ENCODE data around the gene ADAMTSL2.

Gene ADAMTSL2

DNA sequence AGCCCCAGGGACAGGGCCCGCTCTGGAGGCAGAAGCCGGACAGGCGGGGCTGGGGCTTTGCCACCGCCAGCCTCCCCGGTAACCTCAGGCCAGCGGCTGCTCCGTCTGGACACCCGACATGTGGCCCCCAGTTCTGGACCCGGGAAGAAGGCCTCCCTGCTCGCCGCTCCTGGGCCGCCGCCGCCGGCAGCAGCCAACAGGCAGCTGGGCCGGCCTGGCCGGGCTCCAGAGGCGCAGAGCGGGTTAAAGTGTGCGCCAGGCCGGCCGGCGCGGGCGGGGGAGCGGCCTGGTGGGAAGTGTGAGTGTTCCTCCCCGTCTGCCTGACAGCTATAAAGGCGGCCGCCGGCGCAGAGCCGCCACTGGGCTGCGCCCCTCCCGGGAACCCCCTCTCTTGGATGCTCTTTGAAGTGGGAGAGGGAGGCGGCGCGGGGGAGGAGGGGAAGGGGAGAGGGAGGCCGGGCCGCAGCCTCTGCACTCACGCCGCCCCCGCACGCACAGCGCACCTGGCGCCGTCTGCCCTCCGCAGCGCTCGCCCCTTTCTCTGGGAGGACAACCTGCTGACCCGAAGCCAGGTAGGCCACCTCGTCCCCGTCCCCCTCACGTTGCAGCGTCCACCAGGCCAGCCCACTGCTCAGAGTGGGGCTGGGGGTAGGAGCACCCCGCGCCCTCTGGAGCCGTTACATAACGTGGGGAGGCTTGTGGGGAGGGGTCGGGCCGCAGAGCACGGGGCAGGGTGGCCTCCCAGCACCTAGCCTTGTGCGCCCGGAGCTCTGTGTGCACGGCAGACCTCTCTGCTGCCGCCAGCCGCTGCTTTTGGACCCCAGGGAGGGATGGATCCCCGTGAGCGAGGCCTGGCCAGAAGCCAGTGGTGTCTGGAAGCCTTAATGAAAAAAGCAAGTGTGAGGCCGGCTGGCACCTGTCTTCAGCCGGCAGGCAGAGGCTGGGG is at the start of gene ADAMTSL2:
Gene ADAMTSL2, plus strand, starts transcription at position 359 of the 946 bp plus-strand sequence. CDS start 2,009 bp downstream, outside the sequence.
- H3K4me1 Mint-ChIP-seq = peaks cover 18% of the 10 kb centered on the region
- peaks cover 20% of the 10 kb centered on the region for H3K27me3 Mint-ChIP-seq
- DNase-seq = peak; percentile 40
- H3K27ac Mint-ChIP-seq = no peak within 1 kb of the TSS
- no peak within 1 kb of the TSS for H3K4me3 Mint-ChIP-seq
- no peaks in the 10 kb centered on the region for H3K9me3 Mint-ChIP-seq
- H3K36me3 Mint-ChIP-seq (ENCODE audit: low read depth) = no peaks in the 10 kb centered on the region
- peak; percentile 52 for ATAC-seq

DNA sequence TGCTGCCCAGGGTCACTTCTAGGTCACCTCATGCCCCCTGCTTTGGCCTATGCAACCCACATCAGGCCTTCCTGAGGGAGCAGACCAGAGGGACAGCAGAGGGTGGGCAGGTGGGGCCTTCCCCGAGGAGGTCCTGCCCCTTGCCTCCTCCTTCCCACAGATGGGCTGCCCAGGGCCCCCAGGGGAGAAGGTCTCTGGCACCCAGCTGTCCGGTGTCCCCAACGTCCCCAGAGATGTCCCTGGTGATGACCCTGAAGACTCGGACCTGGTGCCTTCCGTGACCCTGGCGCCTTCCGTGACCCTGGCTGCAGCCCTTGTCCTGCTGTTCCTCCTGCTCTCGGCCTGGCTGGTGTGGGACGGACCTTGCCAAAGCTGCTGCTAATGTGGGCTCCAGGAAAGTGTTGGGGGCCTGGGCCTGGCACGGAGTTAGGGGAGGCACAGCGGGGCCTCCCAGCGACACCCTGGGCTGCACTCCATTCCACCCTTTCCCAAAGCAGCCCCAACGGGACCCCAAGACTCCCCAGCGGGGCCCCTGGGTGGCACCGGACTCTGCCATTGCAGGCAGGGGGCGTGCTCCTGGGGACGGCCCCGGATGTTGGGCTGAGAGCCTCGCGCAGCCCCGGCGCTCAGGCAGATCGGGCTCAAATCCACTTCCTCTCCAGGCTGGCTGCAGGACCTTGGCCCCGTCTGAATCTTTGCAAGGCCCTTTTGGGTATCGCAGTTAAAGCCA is 48.8 kb upstream of the ADAMTSL2 start:
- H3K36me3 Mint-ChIP-seq (ENCODE audit: low read depth) = no peaks in the 10 kb centered on the region
- H3K9me3 Mint-ChIP-seq = no peaks in the 10 kb centered on the region
- ATAC-seq (peak; percentile 35), DNase-seq (peak; percentile 28)
- no peak overlapping the region for H3K4me3 Mint-ChIP-seq
- peaks cover 3% of the 10 kb centered on the region for H3K4me1 Mint-ChIP-seq
- peak overlapping the region; percentile 68 for H3K27ac Mint-ChIP-seq
- no peaks in the 10 kb centered on the region for H3K27me3 Mint-ChIP-seq

DNA sequence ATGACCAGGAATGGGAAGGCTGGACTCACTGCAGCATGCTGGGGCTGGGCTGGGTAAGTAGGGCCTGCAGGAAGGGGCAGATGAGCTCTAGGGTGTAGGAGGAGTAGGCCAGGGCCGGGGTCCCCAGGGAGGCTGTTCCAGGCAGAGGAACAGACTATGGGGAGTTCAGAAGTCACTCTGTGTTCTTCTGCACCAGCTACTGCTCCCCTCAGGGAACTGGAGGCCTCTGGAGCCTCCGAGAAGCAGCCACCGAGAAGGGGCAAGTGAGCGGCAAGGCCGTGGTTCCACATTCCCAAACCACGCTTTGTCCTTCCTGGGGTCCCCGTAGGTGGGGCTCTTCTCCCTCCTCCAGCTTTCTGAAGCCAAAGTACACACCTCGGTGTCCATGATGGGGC is 47.2 kb upstream of the ADAMTSL2 start:
- no peak for ATAC-seq
- H3K4me3 Mint-ChIP-seq = no peak overlapping the region
- H3K36me3 Mint-ChIP-seq (ENCODE audit: low read depth) = no peaks in the 10 kb centered on the region
- peaks cover 3% of the 10 kb centered on the region for H3K4me1 Mint-ChIP-seq
- H3K27me3 Mint-ChIP-seq = no peaks in the 10 kb centered on the region
- no peak overlapping the region for H3K27ac Mint-ChIP-seq
- DNase-seq = no peak
- H3K9me3 Mint-ChIP-seq = no peaks in the 10 kb centered on the region

DNA sequence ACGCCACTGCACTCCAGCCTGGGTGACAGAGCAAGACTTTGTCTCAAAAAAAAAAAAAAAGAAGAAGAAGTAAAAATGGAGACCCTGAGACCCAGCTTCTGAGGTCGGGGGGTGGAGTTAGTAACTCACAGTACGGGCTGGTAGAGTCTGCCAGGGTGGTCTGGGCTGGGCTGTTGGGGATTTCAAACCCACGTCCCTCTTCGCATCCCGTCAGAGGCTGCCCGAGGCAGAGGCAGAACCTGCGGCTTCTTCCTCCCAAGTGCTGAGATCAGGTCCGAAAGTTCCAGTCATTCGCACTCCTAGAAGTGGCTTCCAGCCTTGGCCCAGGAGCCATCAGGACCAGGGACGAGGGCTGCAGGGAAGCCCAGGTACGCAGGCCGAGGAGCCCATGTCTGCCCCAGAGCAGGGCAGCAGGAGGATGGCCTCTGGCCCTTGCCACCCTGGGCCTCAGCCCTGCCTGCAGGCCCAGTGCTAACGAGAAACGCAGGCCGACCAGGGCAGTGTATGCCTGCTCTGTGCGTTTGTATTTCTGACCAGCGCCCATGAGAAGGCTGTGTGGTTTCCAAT is 45.7 kb upstream of the ADAMTSL2 start:
- H3K36me3 Mint-ChIP-seq (ENCODE audit: low read depth) = no peaks in the 10 kb centered on the region

DNA sequence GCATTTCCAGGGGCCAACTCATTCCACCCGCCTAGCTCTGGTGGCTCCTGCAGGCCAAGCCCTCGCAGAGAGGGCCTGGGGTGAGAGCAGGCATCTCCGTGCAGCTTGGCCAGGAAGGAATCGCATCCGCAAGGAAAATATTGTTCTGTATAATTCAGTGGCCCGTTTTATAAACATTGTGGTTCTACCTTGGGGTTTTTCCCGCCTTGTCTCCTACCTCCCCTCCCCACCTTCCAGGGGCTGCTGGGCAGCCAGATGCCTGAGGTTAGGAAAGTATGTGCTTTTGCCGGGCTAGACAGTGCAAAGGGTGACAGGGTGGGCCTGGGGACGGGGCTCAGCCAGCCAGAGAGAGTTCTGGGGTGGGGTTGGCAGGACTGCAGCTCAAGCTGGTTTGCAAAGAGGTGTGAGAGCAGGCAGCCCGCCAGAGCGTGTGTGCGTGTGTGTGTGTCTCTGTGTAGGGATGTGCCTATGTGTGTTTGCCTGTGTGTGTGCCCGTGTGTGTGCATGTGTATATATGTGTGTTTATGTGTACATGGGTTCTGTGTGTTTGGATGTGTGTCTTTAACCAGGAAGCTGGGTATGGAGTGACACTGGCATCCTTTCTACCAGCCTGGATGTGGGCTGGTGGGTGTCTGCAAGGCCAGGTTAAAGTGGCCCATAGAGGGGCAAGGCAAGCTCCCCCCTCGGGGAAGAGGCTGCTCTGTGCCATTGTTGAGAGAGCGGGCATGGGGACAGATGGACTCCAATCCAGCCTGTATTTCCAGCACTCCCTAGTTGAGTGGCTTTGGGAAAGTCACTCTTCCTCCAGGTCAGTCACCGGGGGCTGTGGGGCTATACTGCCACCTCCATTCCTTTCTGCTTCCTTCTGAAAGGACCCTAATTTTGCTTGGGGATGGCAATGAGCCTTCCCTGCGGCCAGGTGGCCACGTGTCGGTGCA is 45.0 kb upstream of the ADAMTSL2 start:
- ATAC-seq (no peak), DNase-seq (no peak)
- H3K27ac Mint-ChIP-seq = no peak overlapping the region
- no peak overlapping the region for H3K4me3 Mint-ChIP-seq
- H3K9me3 Mint-ChIP-seq = no peaks in the 10 kb centered on the region
- H3K4me1 Mint-ChIP-seq = peaks cover 3% of the 10 kb centered on the region
- H3K36me3 Mint-ChIP-seq (ENCODE audit: low read depth) = no peaks in the 10 kb centered on the region
- no peaks in the 10 kb centered on the region for H3K27me3 Mint-ChIP-seq

More for the DNA sequence above, 45.7 kb upstream of the ADAMTSL2 start:
- H3K9me3 Mint-ChIP-seq = no peaks in the 10 kb centered on the region
- H3K4me1 Mint-ChIP-seq = peaks cover 3% of the 10 kb centered on the region
- H3K27ac Mint-ChIP-seq = no peak overlapping the region
- no peak overlapping the region for H3K4me3 Mint-ChIP-seq
- ATAC-seq = no peak
- DNase-seq = no peak
- H3K27me3 Mint-ChIP-seq = no peaks in the 10 kb centered on the region

DNA sequence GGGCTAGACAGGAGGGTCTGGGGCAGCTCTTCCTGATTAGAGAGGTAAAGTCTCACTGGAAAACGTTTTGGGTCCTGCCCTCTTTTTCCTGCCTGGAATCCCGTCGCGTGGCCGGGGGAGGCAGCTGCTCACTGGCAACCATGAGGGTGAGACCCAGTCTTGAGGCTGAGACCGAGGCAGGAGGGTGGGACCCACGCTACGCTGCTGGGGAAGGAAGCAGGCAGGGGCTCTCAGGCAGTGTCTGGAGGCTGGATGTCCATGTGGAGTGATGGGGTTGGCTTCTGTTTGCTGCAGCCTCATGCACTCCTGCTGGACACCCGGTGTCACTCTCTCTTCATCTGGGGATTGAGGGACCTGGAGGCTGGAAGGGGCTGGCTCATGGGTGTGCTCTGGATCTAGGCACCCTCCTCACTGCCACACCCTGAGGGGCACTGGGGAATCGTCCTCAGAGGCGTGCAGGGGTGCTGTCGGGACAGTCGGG is 44.3 kb upstream of the ADAMTSL2 start:
- Mint-ChIP-seq H3K36me3 (ENCODE audit: low read depth) (no peaks in the 10 kb centered on the region), H3K27ac (no peak overlapping the region)

DNA sequence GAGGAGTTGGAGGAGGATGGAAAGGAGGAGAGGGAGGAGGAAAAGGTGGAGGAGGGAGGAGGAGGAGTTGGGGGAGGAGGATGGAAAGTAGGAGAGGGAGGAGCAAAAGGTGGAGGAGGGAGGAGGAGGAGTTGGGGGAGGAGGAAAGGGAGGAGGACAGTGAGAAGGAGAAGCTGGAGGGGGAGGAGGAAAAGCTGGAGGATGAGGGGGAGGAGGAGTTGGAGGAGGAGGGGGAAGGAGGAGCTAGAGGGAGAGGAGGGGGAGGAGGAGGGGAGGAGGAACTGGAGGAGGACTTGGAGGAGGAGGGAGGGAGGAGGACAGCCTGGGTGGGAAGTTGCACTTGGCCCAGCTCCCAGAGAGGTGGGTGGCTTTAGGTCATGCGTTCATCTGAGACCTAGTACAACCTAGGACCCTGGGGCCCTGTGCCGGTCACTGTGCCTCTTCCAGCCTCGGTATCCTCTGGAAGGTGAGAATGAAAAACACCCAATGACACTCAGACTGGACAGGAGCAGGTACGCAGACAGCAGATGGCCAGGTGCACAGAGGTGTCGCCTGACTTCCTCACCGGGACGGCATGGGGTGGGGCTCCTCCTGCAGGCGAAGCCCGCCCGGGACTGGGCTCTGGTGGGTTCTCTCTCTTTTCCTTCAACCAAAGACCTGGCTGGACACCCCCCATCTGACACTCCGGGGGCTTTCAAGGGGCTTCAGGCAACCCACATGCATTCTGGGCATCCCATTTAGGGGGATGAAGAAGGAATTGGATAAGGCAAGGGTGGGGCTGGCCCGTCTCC is 43.4 kb upstream of the ADAMTSL2 start:
- no peak overlapping the region for H3K27ac Mint-ChIP-seq

More for the DNA sequence above, 44.3 kb upstream of the ADAMTSL2 start:
- no peak for ATAC-seq
- Mint-ChIP-seq H3K4me3 (no peak overlapping the region), H3K4me1 (peaks cover 3% of the 10 kb centered on the region), H3K27me3 (no peaks in the 10 kb centered on the region), H3K9me3 (no peaks in the 10 kb centered on the region)
- DNase-seq = no peak

DNA sequence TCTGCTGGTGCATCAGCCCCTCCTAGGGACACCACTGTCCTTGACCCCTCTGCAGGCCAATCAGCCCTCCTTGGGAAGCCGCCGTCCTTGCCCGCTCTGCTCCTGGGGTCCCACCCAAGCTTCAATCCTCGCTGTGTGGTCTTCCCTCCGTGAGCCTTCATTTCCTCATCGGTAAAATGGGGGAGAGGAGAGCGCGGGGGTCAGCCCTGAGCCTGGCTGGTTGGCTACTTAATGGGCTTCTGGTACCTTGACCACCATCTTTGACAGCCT is 42.9 kb upstream of the ADAMTSL2 start:
- ATAC-seq (no peak), DNase-seq (no peak)
- Mint-ChIP-seq H3K36me3 (ENCODE audit: low read depth) (no peaks in the 10 kb centered on the region), H3K27ac (no peak overlapping the region), H3K4me1 (no peaks in the 10 kb centered on the region), H3K4me3 (no peak overlapping the region), H3K27me3 (no peaks in the 10 kb centered on the region), H3K9me3 (no peaks in the 10 kb centered on the region)

More for the DNA sequence above, 43.4 kb upstream of the ADAMTSL2 start:
- no peak for ATAC-seq
- Mint-ChIP-seq H3K4me1 (peaks cover 2% of the 10 kb centered on the region), H3K27me3 (no peaks in the 10 kb centered on the region), H3K4me3 (no peak overlapping the region), H3K9me3 (no peaks in the 10 kb centered on the region), H3K36me3 (ENCODE audit: low read depth) (no peaks in the 10 kb centered on the region)
- DNase-seq = no peak

DNA sequence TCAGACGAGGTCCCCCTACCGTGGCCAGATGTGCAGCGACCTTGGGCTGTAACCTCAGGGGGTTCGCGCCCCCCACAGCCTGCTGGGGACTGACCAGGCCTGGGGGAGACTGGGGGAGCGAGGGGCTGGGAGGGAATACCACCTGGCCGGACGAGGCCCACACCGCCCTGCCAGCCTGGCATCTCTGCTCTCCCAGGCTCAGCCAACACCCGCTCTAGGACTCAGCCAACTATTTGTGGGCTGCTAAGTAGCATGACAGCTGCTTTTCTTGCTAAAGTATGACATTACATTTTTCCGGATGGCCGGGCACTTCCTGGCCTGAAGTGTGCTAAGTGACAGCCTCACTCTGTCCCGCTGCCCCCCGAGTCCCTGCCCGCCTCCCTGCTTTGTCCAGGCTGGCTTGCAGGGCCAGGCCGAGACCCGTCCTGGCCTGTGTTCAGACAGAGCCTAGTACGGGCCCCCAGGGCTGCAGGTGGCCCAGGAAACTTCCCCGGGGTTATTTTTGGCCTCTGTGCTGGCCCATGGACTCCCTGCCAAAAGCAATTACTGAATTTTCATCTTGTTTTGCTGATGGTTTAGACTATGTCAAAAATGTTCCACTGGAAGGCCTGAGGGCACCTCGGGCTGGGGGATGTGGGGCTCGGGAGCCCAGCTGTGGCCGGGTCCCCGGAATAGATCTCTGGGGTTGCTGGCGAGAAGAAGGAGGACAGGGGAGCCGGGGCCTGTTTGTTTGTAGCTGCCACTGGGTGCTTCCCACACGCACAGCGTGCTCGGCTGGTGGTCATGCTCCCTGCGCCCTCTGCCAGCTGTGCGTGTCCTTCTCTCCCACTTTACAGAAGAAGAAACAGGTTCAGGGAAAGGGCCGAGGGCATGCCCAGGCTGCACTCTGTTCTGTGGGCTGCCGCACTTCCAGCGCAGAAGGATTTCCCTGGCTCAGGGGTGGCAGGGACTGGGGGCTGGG is 42.2 kb upstream of the ADAMTSL2 start:
- Mint-ChIP-seq H3K9me3 (no peaks in the 10 kb centered on the region), H3K4me3 (no peak overlapping the region), H3K27me3 (no peaks in the 10 kb centered on the region), H3K4me1 (no peaks in the 10 kb centered on the region), H3K36me3 (ENCODE audit: low read depth) (no peaks in the 10 kb centered on the region), H3K27ac (no peak overlapping the region)
- no peak for DNase-seq
- no peak for ATAC-seq

DNA sequence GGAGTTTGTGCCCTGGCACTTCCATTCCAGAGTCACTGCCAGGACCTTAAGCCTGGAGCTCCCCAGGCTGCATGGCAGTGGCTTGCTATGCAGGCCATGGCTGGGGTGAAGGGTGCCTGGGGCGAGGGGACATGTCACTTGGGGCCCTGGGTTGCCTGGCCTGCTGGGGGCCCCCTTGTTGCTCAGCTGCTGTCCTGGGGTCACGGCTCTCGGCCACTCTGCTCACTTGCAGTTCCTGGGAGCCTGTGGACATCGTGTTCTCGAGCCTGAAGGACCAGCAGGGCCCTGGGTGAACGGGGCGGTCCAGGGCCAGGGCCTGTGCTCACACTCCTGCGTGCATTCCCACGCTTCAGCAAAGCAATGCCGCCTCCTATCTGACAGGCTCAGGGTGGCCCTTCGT is 41.1 kb upstream of the ADAMTSL2 start:
- Mint-ChIP-seq H3K9me3 (no peaks in the 10 kb centered on the region), H3K4me3 (no peak overlapping the region), H3K36me3 (ENCODE audit: low read depth) (no peaks in the 10 kb centered on the region), H3K4me1 (no peaks in the 10 kb centered on the region), H3K27me3 (no peaks in the 10 kb centered on the region), H3K27ac (no peak overlapping the region)
- DNase-seq = no peak
- no peak for ATAC-seq

DNA sequence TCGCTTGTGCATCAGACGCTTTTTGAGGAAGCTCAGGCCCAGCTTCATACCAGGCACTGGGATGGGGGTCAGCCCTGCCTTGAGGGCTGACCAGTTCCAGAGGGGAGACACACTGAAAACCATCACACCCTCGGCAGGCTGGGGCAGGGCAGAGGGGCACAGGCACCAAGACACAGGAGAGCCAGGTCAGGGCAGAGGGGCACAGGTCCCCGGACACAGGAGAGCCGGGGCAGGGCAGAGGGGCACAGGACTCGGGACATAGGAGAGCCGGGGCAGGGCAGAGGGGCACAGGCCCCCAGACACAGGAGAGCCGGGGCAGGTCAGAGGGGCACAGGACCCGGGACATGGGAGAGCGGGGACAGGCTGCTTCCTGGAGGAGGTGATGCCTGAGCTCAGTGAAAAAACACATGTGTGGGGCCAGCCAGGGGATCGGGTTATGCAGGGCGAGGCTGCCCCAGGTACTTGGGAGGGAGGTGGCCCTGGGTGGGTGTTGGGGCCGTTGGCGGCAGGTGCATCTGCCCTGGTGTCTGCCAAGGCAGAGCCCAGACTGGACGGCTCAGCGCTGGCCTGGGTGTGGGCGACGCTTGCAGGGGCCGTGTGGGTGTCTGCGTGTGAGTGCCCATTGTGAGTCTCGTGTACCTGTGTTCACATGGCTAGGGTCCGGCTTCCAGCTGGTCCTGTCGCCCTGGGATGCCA is 40.5 kb upstream of the ADAMTSL2 start:
- Mint-ChIP-seq H3K27me3 (no peaks in the 10 kb centered on the region), H3K27ac (no peak overlapping the region), H3K9me3 (no peaks in the 10 kb centered on the region), H3K4me1 (no peaks in the 10 kb centered on the region), H3K36me3 (ENCODE audit: low read depth) (no peaks in the 10 kb centered on the region), H3K4me3 (no peak overlapping the region)
- ATAC-seq = no peak
- DNase-seq = no peak

DNA sequence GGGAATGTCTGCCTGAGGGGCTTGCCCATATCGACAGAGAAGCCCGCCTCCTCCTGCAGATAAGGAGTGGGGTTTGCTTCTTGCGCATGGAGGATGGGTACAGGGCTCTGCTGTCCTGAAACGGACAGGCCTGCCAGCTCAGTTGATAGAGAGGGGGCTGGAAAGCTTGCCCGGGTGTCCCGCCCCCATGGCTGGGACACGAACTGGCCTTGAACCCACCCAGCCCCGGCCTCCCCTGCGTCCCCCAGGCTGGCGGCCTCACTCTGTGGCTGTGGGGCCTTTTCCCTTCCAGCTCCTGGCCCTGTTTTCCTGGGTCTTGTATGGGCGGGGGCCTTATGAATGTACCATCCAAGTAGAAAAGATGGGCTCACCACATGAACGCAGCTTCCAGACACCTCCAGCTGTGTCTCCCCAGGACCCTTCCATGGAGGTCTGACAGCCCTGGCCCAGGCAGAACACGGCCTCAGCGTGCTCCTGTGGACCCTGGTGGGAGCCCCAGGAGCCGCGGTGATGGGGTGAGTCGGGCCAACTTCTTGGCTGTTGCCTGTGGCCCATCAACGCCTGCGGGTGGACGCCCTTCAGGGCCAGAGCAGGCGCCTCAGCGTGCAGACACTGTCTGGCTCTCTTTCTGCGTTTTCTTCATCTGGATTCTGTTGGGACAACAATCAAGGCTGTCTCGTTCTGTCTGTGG is 39.7 kb upstream of the ADAMTSL2 start:
- H3K27me3 Mint-ChIP-seq = no peaks in the 10 kb centered on the region
- no peaks in the 10 kb centered on the region for H3K36me3 Mint-ChIP-seq (ENCODE audit: low read depth)
- no peak for ATAC-seq
- H3K27ac Mint-ChIP-seq = no peak overlapping the region
- H3K4me3 Mint-ChIP-seq = no peak overlapping the region
- DNase-seq = no peak
- no peaks in the 10 kb centered on the region for H3K9me3 Mint-ChIP-seq
- no peaks in the 10 kb centered on the region for H3K4me1 Mint-ChIP-seq
